ENCODE results near the gene APP.

- TF ChIP-seq CTCF (IDR thresholded peaks at IDR 0.05) (no peak), POLR2A (IDR thresholded peaks at IDR 0.05) (no peak)
Observed at GRCh38 chr21:26199456-26199855, 28.9 kb upstream of the APP start.
